WERI-Rb-1 (cell line): ENCODE measurements around the gene C14orf180.

Source experiments
- DNase-seq: peaks from one replicate; pipeline ENCODE4 v3.0.0-alpha.2; 2020
- H3K27ac ChIP-seq: fragments of 250-450 bp; sonication (Bioruptor Pico); 2 replicates; pipeline ENCODE4 v1.5.1; 2020; ENCODE audit warnings: mild to moderate bottlenecking, moderate library complexity
- H3K27me3 ChIP-seq: fragments of 250-450 bp; sonication (Bioruptor Pico); 2 replicates; pipeline ENCODE4 v1.5.1; 2021; ENCODE audit warnings: mild to moderate bottlenecking, low read depth, moderate library complexity; ENCODE audit not compliant: insufficient read depth, severe bottlenecking
- H3K36me3 ChIP-seq: fragments of 250-450 bp; sonication (Bioruptor Pico); 2 replicates; pipeline ENCODE4 v1.5.1; 2020; ENCODE audit warnings: mild to moderate bottlenecking, moderate library complexity
- H3K4me3 ChIP-seq: 2 replicates; pipeline ENCODE4 v1.5.1; 2011; ENCODE audit warnings: low read depth, mild to moderate bottlenecking, control low read depth, low read length
- H3K9me3 ChIP-seq: fragments of 250-450 bp; sonication (Bioruptor Pico); 2 replicates; pipeline ENCODE4 v1.5.1; 2021; ENCODE audit warnings: mild to moderate bottlenecking, moderate library complexity; ENCODE audit not compliant: severe bottlenecking
- CTCF ChIP-seq: IDR thresholded peaks from 2 replicates; pipeline ENCODE4 v1.5.1; 2011; ENCODE audit warnings: low read depth, mild to moderate bottlenecking, control low read depth, inconsistent platforms, low read length

The C14orf180 gene

GRCh38 chr14:104584557-104584956 is 5.0 kb downstream of the C14orf180 start:
- Histone ChIP-seq H3K27ac (no peak overlapping the region), H3K9me3 (no peaks in the 10 kb centered on the region), H3K27me3 (no peaks in the 10 kb centered on the region), H3K4me3 (no peak overlapping the region), H3K36me3 (no peaks in the 10 kb centered on the region)
- no peak for DNase-seq
- no peak for TF ChIP-seq CTCF

GRCh38 chr14:104585966-104586697 is 6.6 kb downstream of the C14orf180 start:
- no peaks in the 10 kb centered on the region for H3K36me3 ChIP-seq
- H3K4me3 ChIP-seq: no peak overlapping the region
- no peaks in the 10 kb centered on the region for H3K27me3 ChIP-seq
- no peak for TF ChIP-seq CTCF
- no peak overlapping the region for H3K27ac ChIP-seq
- no peak for DNase-seq
- no peaks in the 10 kb centered on the region for H3K9me3 ChIP-seq

GRCh38 chr14:104586832-104587620 is 7.5 kb downstream of the C14orf180 start:
- Histone ChIP-seq H3K4me3 (no peak overlapping the region), H3K27ac (no peak overlapping the region), H3K27me3 (no peaks in the 10 kb centered on the region), H3K9me3 (no peaks in the 10 kb centered on the region), H3K36me3 (no peaks in the 10 kb centered on the region)
- no peak for DNase-seq
- TF ChIP-seq CTCF: no peak

- Histone ChIP-seq H3K27ac (no peak overlapping the region), H3K4me3 (no peak overlapping the region), H3K9me3 (no peaks in the 10 kb centered on the region), H3K27me3 (no peaks in the 10 kb centered on the region), H3K36me3 (no peaks in the 10 kb centered on the region)
- DNase-seq: peak; percentile 57
- TF ChIP-seq CTCF: no peak
Measured at GRCh38 chr14:104587641-104588040, 8.1 kb downstream of the C14orf180 start.

GRCh38 chr14:104588066-104588857 is 8.7 kb downstream of the C14orf180 start:
- Histone ChIP-seq H3K4me3 (no peak overlapping the region), H3K36me3 (no peaks in the 10 kb centered on the region), H3K9me3 (no peaks in the 10 kb centered on the region), H3K27me3 (no peaks in the 10 kb centered on the region), H3K27ac (no peak overlapping the region)
- DNase-seq: no peak
- no peak for TF ChIP-seq CTCF
